ENCODE measurements around the gene IRAK1. TPM values are rescaled to one million over a fixed set of nuclear protein-coding genes. Genes with fewer than 3 reads are reported as not detected.

The IRAK1 gene
- total RNA-seq, 1 donor from 2014 or later: 150 TPM

DNA sequence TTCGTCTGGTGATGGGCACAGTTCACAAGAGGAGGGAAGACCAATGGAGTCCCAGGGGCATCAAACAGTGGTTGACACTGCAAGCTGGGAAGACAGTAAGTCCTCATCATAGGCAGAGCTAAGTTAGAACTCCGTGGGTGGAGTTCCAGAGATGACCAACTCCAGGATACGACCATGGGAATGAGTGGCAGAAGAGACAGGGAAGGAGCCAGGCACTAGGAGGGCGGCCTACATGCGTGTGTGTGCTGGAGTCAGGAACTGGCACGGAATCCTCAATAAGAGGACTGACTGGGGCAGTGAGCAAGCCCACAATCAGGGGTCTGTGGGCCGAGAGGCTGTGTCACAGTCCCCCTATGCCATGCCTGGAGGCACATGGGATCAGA is 30.4 kb upstream of the IRAK1 start:
- intact Hi-C loops (cut with micrococcal nuclease): no loop called here
- no peak for DNase-seq (ENCODE audit: low spot score)
- no peaks in the 10 kb centered on the region for H3K27me3 Mint-ChIP-seq (ENCODE audit: low read depth)

DNA sequence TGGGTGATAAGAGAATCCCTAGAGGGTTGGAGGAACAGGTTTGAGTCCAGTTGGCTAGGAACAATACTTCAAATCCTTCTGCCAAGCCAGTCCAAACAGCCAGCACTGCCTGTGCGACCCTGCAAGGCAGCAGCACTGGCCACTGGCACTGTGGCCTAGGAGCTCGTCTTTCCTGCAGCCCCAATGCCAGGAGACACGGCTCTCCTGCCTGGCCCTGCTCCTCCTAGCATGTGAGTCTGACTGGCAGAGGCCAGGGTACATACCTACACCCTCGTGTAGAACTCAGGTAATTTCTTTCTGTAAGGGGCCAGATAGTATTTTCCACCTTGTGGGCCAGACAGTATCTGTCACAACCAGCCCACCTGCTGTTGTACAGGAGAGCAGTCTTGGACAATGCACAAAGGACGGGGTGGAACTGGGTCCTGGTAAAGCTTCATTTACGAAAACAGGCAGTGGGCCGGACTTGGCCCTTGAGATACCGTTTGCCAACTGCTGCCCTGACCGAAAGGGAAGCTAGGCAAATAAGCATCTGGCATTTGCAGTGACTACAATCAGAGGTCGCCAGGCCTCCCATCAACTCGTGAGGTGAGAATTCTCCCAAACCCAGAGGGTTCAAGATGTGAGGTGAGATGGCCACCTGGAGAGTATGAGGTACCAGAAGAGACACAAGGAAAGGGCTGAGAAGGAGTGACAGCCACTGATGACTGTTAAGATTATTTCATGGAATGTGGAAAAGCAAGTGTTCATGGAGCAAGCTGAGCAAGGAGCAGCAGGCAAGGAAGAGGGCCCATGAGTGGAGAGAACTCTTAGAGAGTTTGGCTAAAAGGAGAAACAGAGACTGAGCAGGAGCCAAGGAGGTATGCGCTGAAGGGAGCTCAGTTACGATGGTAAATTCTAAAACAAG is 29.8 kb upstream of the IRAK1 start:
- H3K4me3 Mint-ChIP-seq (ENCODE audit: low read depth): no peak overlapping the region
- peaks cover 42% of the 10 kb centered on the region for H3K36me3 Mint-ChIP-seq (ENCODE audit: low read depth)
- no peaks in the 10 kb centered on the region for H3K9me3 Mint-ChIP-seq
- intact Hi-C loops (cut with micrococcal nuclease): no loop called here
- no peak for DNase-seq (ENCODE audit: low spot score)
- H3K27ac Mint-ChIP-seq: peak overlapping the region; percentile 22
- no peaks in the 10 kb centered on the region for H3K27me3 Mint-ChIP-seq (ENCODE audit: low read depth)
- H3K4me1 Mint-ChIP-seq (ENCODE audit: low read depth): peaks cover 22% of the 10 kb centered on the region

More for the DNA sequence above, 30.4 kb upstream of the IRAK1 start:
- Mint-ChIP-seq H3K9me3 (no peaks in the 10 kb centered on the region), H3K4me1 (ENCODE audit: low read depth) (peaks cover 22% of the 10 kb centered on the region), H3K27ac (peak overlapping the region; percentile 22), H3K36me3 (ENCODE audit: low read depth) (peaks cover 44% of the 10 kb centered on the region), H3K4me3 (ENCODE audit: low read depth) (no peak overlapping the region)

DNA sequence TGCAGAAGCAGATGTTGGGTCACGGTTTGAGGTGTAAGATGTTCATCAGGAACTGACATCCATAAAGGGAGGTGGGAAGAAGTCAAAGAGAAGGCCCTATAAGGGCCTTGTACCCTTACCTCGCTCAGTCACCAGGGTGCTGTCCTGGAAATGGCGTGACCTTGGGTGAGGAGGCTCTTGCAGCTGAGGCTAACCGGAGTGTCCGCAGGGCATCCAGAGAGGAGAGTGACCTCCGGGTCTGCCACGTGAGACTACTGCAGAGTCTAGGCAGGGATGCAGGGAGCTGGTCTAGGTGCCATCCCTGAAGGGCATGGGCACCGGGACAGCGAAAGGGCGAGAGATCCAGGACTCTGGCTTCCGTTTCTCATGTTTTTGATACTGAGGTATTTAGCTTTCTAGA is 28.7 kb upstream of the IRAK1 start:
- Mint-ChIP-seq H3K36me3 (ENCODE audit: low read depth) (peaks cover 45% of the 10 kb centered on the region), H3K4me1 (ENCODE audit: low read depth) (peaks cover 25% of the 10 kb centered on the region), H3K4me3 (ENCODE audit: low read depth) (no peak overlapping the region), H3K27me3 (ENCODE audit: low read depth) (no peaks in the 10 kb centered on the region), H3K9me3 (no peaks in the 10 kb centered on the region), H3K27ac (no peak overlapping the region)
- intact Hi-C loops (cut with micrococcal nuclease): no loop called here
- no peak for DNase-seq (ENCODE audit: low spot score)

DNA sequence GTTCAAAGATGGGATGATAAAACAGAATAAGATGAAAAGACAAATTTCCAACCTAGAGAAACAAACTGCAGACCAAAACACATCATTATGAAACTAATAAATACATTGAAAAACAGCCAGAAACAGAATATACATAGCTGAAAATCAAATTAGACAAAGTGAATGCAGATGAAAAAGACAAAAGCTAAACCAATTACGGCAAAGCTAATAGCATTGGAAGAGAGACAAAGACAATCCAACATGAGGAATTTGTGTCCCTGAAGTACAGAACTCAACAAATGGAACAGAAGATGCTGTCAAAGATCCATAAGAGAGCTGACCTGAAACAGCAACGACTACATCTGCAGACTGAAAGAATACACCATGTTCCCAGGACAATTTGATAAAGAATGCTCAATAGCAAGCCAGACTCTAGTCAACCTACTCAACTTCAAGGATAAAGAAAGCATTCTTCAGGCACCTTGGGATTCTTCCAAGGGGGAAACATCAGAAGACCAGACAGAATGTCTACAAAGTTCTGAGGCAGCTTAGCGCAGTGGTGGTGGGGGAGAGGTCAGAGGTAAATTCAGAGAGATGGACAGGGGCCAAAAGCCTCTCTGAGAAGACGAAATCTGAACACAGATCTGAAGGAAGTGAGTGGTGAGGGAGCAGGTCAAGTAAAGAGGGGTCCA is 27.4 kb upstream of the IRAK1 start:
- H3K9me3 Mint-ChIP-seq: no peaks in the 10 kb centered on the region
- peaks cover 24% of the 10 kb centered on the region for H3K4me1 Mint-ChIP-seq (ENCODE audit: low read depth)
- H3K27ac Mint-ChIP-seq: peak overlapping the region; percentile 7
- no peak for DNase-seq (ENCODE audit: low spot score)
- peaks cover 45% of the 10 kb centered on the region for H3K36me3 Mint-ChIP-seq (ENCODE audit: low read depth)
- H3K27me3 Mint-ChIP-seq (ENCODE audit: low read depth): no peaks in the 10 kb centered on the region
- no peak overlapping the region for H3K4me3 Mint-ChIP-seq (ENCODE audit: low read depth)
- intact Hi-C loops (cut with micrococcal nuclease): no loop called here

DNA sequence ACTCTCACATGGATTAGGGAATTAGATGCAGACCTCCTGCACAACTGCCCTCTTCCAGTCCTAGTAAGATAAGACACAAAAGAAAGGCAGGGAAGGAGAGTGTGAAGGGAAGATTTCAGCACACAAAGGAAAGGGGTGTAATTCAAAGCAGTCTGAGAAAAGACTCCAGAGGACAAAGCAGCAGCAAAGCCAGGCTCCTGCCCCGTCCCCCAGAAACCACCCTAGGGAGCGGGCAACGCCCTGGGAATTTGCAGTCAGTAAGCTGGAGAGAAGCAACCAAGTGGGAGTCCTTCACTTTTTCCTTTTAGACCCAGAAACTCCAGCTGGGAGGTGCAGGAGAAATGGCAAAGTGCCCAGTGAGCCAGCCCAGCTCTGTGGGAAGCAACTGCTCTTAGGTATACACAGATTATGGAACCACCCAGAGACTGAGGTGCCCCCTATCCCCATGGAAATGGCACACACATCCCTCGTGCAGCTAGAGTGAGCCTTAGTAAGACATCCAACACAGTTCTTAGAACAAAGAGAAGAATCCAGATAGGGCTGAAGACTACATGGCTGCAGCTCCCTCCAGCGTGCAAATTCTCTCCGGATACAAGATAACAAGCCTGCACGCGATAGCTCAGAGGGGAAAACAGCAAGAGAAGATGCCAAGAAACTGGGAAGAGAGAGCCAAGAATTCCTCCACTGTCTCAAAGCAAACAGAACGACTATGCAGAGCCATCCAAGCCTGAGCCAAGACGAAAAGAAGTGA is 26.5 kb upstream of the IRAK1 start:
- intact Hi-C loops (cut with micrococcal nuclease): no loop called here
- H3K27ac Mint-ChIP-seq: no peak overlapping the region

DNA sequence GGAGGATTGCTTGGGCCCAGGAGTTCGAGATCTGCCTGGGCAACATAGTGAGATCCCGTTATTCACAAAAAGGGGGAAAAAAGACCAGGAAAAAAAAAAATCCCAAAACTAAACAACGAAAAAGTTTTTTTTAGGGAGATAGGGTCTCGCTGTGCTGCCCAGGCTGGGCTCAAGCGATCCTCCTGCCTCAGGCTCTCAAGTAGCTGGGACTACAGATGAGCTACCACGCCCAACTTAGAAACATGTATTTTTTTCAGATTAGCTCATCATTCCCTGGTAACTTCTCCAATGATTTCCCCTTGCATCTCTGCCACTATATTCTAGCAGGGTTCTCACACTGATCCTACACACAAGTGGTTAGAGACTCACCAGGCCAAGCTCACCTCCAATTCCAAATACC is 24.4 kb upstream of the IRAK1 start:
- H3K36me3 Mint-ChIP-seq (ENCODE audit: low read depth): peaks cover 38% of the 10 kb centered on the region
- no peak overlapping the region for H3K4me3 Mint-ChIP-seq (ENCODE audit: low read depth)
- H3K27ac Mint-ChIP-seq: no peak overlapping the region
- DNase-seq (ENCODE audit: low spot score): no peak
- H3K4me1 Mint-ChIP-seq (ENCODE audit: low read depth): peaks cover 18% of the 10 kb centered on the region
- no peaks in the 10 kb centered on the region for H3K9me3 Mint-ChIP-seq
- no peaks in the 10 kb centered on the region for H3K27me3 Mint-ChIP-seq (ENCODE audit: low read depth)
- intact Hi-C loops (cut with micrococcal nuclease): no loop called here

More for the DNA sequence above, 26.5 kb upstream of the IRAK1 start:
- H3K4me3 Mint-ChIP-seq (ENCODE audit: low read depth): no peak overlapping the region
- peaks cover 45% of the 10 kb centered on the region for H3K36me3 Mint-ChIP-seq (ENCODE audit: low read depth)
- no peaks in the 10 kb centered on the region for H3K27me3 Mint-ChIP-seq (ENCODE audit: low read depth)
- H3K4me1 Mint-ChIP-seq (ENCODE audit: low read depth): peaks cover 20% of the 10 kb centered on the region
- no peak for DNase-seq (ENCODE audit: low spot score)
- H3K9me3 Mint-ChIP-seq: no peaks in the 10 kb centered on the region

DNA sequence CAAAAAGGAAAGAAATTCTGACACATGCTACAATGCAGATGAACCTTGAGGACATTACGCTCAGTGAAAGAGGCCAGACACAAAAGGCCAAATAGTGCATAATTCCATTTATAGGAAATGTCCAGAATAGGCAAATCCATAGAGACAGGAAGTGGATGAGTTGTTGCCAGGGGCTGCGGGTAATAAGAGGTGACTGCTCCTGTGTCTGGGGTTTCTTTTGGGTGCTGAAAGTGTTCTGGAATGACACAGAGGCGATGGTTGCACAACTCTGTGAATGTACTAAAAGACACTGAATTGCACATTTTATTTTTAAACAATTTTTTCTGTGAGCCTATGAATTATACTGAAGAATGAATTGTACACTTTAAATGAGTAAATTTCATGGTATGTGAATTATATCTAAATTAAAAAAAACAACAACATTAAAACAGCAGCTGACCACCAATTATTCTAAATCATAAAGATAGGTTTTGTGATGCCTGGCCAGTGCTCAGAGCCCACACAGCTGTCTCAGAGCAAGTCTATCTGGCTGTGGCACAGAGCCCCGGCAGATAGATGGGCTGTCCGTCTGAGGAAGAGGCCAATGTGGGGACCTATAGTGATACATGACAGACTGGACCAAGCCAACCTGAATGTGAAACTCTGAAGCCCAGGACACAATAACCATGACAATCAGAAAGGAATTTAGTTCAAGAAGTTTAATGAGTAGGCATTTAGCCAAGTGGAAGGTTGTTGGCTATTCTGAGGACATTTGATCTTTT is 23.5 kb upstream of the IRAK1 start:
- DNase-seq (ENCODE audit: low spot score): no peak
- H3K4me3 Mint-ChIP-seq (ENCODE audit: low read depth): no peak overlapping the region
- peaks cover 36% of the 10 kb centered on the region for H3K36me3 Mint-ChIP-seq (ENCODE audit: low read depth)
- H3K9me3 Mint-ChIP-seq: no peaks in the 10 kb centered on the region
- H3K27me3 Mint-ChIP-seq (ENCODE audit: low read depth): no peaks in the 10 kb centered on the region
- peaks cover 18% of the 10 kb centered on the region for H3K4me1 Mint-ChIP-seq (ENCODE audit: low read depth)
- H3K27ac Mint-ChIP-seq: no peak overlapping the region
- intact Hi-C loops (cut with micrococcal nuclease): no loop called here

DNA sequence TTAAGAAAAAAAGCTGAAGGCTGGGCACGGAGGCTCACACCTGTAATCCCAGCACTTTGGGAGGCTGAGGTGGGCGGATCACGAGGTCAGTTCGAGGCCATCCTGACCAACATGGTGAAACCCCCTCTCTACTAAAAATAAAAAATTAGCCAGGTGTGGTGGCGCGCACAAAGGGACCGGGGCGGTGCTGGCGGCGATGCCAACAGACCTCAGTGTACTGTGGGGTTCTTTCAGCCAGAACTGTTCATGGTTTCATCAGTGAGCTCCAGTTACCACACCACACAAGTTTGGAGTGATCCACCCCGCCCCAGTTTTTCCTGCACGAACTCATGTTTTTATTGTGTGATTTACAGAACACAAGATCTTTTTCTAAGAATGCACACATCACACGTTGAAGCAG is 21.2 kb upstream of the IRAK1 start:
- Mint-ChIP-seq H3K4me3 (ENCODE audit: low read depth) (no peak overlapping the region), H3K36me3 (ENCODE audit: low read depth) (peaks cover 26% of the 10 kb centered on the region), H3K27ac (no peak overlapping the region), H3K27me3 (ENCODE audit: low read depth) (no peaks in the 10 kb centered on the region), H3K9me3 (no peaks in the 10 kb centered on the region), H3K4me1 (ENCODE audit: low read depth) (peaks cover 16% of the 10 kb centered on the region)
- DNase-seq (ENCODE audit: low spot score): no peak
- intact Hi-C loops (cut with micrococcal nuclease): no loop called here

DNA sequence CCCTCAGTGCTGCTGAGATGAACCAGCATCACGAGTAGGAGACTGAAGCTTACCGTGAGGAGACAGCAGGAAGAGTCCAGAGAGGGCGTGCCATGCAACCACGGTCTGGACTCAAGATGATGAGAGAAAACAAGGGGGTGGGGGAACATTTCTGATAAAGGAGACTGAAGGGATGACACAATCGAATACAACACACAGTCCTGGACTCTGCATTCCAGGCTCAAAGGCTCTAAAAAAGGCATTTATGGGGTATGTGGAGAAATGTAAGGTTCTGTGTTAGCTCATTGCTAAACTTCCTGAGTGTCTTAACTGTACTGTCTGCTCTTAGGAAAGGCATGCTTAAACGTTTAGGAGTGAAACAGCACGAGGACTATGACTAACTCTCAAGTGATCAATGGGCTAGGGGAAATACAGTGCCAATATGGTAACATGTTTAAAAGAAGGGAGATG is 20.6 kb upstream of the IRAK1 start:
- no peak overlapping the region for H3K4me3 Mint-ChIP-seq (ENCODE audit: low read depth)
- H3K27me3 Mint-ChIP-seq (ENCODE audit: low read depth): no peaks in the 10 kb centered on the region
- H3K27ac Mint-ChIP-seq: peak overlapping the region; percentile 51
- H3K4me1 Mint-ChIP-seq (ENCODE audit: low read depth): peaks cover 16% of the 10 kb centered on the region
- no peak for DNase-seq (ENCODE audit: low spot score)
- intact Hi-C loops (cut with micrococcal nuclease): no loop called here
- H3K36me3 Mint-ChIP-seq (ENCODE audit: low read depth): peaks cover 26% of the 10 kb centered on the region
- no peaks in the 10 kb centered on the region for H3K9me3 Mint-ChIP-seq

DNA sequence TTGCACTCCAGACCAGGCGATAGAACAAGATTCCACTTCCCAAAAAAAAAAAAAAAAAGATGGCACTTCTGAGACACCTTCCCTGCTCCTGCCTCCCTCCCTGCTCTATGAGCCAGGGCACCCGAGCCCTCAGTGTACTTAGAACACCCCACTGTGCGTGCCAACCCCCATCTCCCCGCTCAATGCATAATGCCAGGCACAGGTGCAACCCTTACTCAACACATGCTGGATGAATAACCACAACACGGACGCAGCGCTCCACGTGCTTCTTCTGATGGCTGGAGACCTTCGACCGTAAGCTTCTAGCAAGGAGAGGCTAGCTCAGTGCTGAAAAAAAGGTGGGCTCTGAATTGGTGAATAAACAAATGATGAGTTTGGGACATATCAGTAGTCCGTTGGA is 19.9 kb upstream of the IRAK1 start:
- Mint-ChIP-seq H3K9me3 (no peaks in the 10 kb centered on the region), H3K27ac (no peak overlapping the region), H3K27me3 (ENCODE audit: low read depth) (no peaks in the 10 kb centered on the region), H3K36me3 (ENCODE audit: low read depth) (peaks cover 31% of the 10 kb centered on the region), H3K4me3 (ENCODE audit: low read depth) (no peak overlapping the region), H3K4me1 (ENCODE audit: low read depth) (peaks cover 18% of the 10 kb centered on the region)
- intact Hi-C loops (cut with micrococcal nuclease): no loop called here
- no peak for DNase-seq (ENCODE audit: low spot score)

DNA sequence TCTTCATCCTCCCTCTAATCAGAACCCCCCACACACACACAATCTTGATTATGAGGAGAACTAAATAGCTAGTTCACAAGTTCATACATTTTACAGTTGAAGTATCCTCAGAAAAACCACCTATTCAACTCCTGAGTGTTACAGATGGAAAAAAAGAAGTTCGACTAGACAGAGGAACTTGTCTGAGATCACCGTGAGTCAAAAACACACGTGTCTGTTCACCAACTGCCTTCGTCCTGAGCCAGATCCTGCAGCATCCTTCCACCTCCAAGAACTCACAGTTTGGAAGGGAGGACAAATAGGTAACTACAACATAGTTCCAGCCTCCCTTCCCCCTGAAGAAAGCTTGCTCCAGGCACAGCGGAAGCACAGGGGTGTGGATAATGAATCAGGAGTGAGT is 19.0 kb upstream of the IRAK1 start:
- H3K27me3 Mint-ChIP-seq (ENCODE audit: low read depth): no peaks in the 10 kb centered on the region
- DNase-seq (ENCODE audit: low spot score): no peak
- no peak overlapping the region for H3K4me3 Mint-ChIP-seq (ENCODE audit: low read depth)
- H3K9me3 Mint-ChIP-seq: no peaks in the 10 kb centered on the region
- no peak overlapping the region for H3K27ac Mint-ChIP-seq
- intact Hi-C loops (cut with micrococcal nuclease): no loop called here
- peaks cover 28% of the 10 kb centered on the region for H3K36me3 Mint-ChIP-seq (ENCODE audit: low read depth)
- peaks cover 15% of the 10 kb centered on the region for H3K4me1 Mint-ChIP-seq (ENCODE audit: low read depth)

DNA sequence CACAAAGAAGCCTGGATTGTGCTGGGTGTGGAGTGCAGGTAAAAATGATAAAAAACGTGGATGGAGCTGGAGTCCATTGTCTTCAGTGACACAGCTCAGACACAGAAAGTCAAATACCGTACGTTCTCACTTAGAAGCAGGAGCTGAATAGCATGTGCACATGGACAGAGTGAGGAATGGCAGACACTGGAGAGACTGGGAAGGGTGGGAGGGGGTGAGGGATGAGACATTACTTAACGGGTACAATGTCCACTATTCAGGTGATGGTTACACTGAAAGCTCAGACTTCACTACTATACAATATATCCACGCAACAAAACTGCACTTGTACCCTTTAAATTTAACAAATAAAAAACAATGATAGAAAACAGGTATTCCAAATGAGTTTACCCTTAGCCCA is 18.1 kb upstream of the IRAK1 start:
- Mint-ChIP-seq H3K9me3 (no peaks in the 10 kb centered on the region), H3K36me3 (ENCODE audit: low read depth) (peaks cover 31% of the 10 kb centered on the region), H3K4me1 (ENCODE audit: low read depth) (peaks cover 15% of the 10 kb centered on the region), H3K27me3 (ENCODE audit: low read depth) (no peaks in the 10 kb centered on the region), H3K4me3 (ENCODE audit: low read depth) (no peak overlapping the region), H3K27ac (no peak overlapping the region)
- intact Hi-C loops (cut with micrococcal nuclease): no loop called here
- DNase-seq (ENCODE audit: low spot score): no peak

All from activated T-helper 2 cell treated with anti-CD3 and anti-CD28 coated beads, Interferon-gamma antibody, Interleukin-2, Interleukin-4, amounts not matched to agents 10 μg/mL and 5 μg/mL and 100 μg/mL, durations not matched to agents 14 hours and 24 hours and 36 hours (primary cell).